Measurements from ENCODE around the gene BTBD6.

DNA sequence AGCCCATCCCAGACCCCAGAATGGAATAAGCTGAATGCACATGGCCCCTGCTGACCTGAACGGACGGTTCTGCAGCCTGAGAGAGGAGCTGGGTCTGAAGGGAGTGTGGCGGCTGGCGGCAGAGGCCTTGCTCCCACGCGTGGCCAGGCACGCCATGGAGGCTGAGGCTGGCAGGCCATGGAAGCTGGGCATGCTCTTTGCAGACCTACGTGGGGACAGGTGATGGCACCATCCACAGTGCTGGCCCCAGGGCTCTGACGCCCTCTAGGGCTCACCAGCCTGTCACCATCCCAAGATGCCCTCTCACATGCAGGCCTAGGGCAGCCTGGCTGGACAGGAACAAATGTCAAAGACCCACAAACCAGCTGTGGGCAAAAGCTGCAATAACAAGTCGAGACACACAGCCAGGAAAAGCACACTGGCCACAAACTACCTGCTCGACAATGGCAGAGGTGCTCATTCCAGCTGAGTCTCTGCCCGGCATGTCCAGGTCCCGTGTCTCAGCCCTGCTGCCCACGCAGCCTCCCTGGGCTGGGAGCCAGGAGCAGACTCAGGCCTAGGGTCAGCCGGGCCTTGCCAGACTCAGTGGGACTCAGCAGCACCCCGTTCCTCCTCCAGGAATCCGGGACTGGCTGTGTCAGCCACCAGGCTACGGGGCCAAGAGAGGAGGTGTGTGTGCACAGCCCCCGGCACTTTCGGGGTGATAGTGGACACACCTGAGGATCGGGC is 19.7 kb downstream of the BTBD6 start:
- TF ChIP-seq EP300 (IDR thresholded peaks at IDR 0.05; ENCODE audit: borderline replicate concordance in 1 of 2, low read depth in 2 of 2, low read length in 2 of 2): no peak
- no peak for TF ChIP-seq EZH2 (IDR thresholded peaks at IDR 0.05; ENCODE audit: low read depth, low read length, severe bottlenecking)
- TF ChIP-seq TBP (IDR thresholded peaks at IDR 0.05; ENCODE audit: low read depth, low read length): no peak
- TF ChIP-seq, protein P1, sequence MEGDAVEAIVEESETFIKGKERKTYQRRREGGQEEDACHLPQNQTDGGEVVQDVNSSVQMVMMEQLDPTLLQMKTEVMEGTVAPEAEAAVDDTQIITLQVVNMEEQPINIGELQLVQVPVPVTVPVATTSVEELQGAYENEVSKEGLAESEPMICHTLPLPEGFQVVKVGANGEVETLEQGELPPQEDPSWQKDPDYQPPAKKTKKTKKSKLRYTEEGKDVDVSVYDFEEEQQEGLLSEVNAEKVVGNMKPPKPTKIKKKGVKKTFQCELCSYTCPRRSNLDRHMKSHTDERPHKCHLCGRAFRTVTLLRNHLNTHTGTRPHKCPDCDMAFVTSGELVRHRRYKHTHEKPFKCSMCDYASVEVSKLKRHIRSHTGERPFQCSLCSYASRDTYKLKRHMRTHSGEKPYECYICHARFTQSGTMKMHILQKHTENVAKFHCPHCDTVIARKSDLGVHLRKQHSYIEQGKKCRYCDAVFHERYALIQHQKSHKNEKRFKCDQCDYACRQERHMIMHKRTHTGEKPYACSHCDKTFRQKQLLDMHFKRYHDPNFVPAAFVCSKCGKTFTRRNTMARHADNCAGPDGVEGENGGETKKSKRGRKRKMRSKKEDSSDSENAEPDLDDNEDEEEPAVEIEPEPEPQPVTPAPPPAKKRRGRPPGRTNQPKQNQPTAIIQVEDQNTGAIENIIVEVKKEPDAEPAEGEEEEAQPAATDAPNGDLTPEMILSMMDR (IDR thresholded peaks at IDR 0.05; ENCODE audit: control extremely low read depth in 1 of 3, insufficient read depth in 1 of 3, low read depth in 1 of 3, low read length in 3 of 3): peak; percentile 44 to 58 (median 47)
- no peak for TF ChIP-seq ASH2L (IDR thresholded peaks at IDR 0.05; ENCODE audit: low read length)
- TF ChIP-seq PHF8 (conservative IDR thresholded peaks at IDR 0.05; ENCODE audit: low read depth, low read length): no peak
- no peak for TF ChIP-seq CBX8 (IDR thresholded peaks at IDR 0.05; ENCODE audit: borderline replicate concordance, low read depth, low read length)
- TF ChIP-seq KDM1A (IDR thresholded peaks at IDR 0.05; ENCODE audit: borderline replicate concordance, low read length): no peak

All from H1 (cell line).